ENCODE measurements around the gene GSK3A. TPM values are rescaled to one million over a fixed set of nuclear protein-coding genes. Genes with fewer than 3 reads are reported as not detected.

Gene GSK3A
- total RNA-seq, 1 donor from 2014 or later, result 54.4 TPM

DNA sequence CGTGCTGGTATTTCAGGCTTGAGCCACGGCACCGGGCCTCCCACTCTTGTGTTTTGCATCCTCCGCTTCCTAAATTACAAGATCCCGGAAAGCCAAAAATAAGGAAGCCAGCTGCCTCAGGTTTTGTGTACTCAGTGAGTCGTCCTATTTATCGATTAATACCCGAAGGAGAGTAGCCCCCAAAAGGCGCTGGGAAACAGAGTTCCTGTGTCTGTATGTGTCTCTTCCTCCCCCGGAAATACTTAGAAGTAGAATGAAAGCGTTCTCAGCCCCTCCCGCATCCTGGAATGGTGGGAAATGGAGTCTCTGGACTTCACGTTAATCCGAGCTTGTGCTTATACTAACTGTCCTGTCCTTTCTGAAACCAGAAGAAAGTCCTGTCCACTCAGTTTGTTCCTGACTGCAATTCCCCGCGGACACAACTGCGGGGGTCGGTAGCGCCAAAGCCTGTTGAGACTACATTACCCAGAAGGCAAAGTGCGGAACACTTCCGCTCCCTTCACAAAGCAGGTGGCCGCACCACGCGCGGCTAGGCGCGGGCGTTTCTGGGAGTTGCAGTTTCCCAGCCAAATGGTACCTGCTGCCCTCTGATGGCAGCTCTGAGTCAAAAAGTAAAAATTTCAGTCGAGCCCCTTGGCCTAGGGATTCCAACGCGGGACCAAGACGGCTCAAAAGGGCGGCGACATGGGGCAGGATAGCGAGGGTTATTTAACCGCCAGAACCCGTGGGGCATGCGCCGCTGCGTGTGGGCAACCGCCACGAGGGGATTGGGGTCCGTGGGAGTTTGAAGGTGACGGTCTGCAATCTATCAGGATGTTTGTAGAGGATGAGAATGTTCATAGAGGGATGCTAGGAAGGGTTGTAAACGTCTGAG, 2.2 kb upstream of the GSK3A start:
- peak; percentile 92 for DNase-seq (ENCODE audit: low spot score)
- peak overlapping the region; percentile 99 for H3K27ac Mint-ChIP-seq (ENCODE audit: unreplicated experiment)
- no peaks in the 10 kb centered on the region for H3K9me3 Mint-ChIP-seq (ENCODE audit: unreplicated experiment)
- TF ChIP-seq, protein P1, sequence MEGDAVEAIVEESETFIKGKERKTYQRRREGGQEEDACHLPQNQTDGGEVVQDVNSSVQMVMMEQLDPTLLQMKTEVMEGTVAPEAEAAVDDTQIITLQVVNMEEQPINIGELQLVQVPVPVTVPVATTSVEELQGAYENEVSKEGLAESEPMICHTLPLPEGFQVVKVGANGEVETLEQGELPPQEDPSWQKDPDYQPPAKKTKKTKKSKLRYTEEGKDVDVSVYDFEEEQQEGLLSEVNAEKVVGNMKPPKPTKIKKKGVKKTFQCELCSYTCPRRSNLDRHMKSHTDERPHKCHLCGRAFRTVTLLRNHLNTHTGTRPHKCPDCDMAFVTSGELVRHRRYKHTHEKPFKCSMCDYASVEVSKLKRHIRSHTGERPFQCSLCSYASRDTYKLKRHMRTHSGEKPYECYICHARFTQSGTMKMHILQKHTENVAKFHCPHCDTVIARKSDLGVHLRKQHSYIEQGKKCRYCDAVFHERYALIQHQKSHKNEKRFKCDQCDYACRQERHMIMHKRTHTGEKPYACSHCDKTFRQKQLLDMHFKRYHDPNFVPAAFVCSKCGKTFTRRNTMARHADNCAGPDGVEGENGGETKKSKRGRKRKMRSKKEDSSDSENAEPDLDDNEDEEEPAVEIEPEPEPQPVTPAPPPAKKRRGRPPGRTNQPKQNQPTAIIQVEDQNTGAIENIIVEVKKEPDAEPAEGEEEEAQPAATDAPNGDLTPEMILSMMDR (IDR thresholded peaks at IDR 0.05; ENCODE audit: unreplicated experiment), result peak; percentile 15
- peaks cover 10% of the 10 kb centered on the region for H3K36me3 Mint-ChIP-seq (ENCODE audit: low read depth, unreplicated experiment)
- H3K4me3 Mint-ChIP-seq (ENCODE audit: unreplicated experiment), result peak overlapping the region; percentile 94
- H3K4me1 Mint-ChIP-seq (ENCODE audit: unreplicated experiment), result peaks cover 52% of the 10 kb centered on the region
- H3K27me3 Mint-ChIP-seq (ENCODE audit: unreplicated experiment), result peaks cover 24% of the 10 kb centered on the region

DNA sequence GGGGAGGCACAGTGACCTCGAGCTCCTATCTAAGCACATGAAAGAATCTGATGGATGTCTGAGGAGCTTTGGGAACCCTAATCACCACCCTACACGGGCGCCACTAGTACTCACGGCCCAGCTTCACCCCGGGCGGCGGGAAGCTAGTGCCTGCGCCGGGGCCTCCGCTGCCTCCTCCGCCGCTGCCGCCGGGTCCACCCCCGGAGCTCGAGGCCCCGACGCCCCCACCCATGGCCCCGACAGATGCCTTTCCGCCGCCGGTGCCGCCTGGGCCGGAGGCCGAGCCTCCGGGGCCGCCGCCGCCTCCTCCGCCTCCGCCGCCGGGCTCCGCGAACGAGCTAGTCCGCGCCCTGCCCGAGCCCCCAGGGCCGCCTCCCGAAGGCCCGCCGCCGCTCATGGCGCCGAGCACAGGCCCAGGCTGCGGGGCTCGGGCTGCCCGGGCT, 312 bp downstream of the GSK3A start:
- DNase-seq (ENCODE audit: low spot score), result no peak
- Mint-ChIP-seq H3K9me3 (ENCODE audit: unreplicated experiment) (no peaks in the 10 kb centered on the region), H3K36me3 (ENCODE audit: low read depth, unreplicated experiment) (peaks cover 10% of the 10 kb centered on the region), H3K4me1 (ENCODE audit: unreplicated experiment) (peaks cover 52% of the 10 kb centered on the region), H3K27ac (ENCODE audit: unreplicated experiment) (peak overlapping the region; percentile 64), H3K4me3 (ENCODE audit: unreplicated experiment) (peak overlapping the region; percentile 93), H3K27me3 (ENCODE audit: unreplicated experiment) (peaks cover 24% of the 10 kb centered on the region)
- TF ChIP-seq, protein P1 (IDR thresholded peaks at IDR 0.05; ENCODE audit: unreplicated experiment), result no peak

DNA sequence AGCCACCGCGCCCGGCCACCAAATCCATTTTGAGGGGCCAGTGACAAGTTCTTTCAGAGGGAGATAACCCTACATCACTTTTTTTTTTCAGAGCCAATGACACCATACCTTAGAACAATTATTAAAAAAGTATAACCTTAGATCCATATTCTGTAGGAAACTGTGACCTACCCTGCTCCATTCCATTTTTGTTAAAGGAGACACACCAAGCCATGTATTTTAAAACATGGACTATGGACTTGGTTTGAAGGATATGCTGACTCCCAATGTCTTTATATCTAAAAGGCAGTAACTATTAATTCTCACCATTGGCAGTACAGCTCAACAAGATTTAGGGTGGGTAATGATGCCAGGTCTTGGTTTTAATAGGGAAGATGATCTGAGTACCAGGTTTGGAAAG, 1.1 kb downstream of the GSK3A start:
- TF ChIP-seq, protein P1 (IDR thresholded peaks at IDR 0.05; ENCODE audit: unreplicated experiment), result no peak
- Mint-ChIP-seq H3K4me1 (ENCODE audit: unreplicated experiment) (peaks cover 45% of the 10 kb centered on the region), H3K9me3 (ENCODE audit: unreplicated experiment) (no peaks in the 10 kb centered on the region), H3K36me3 (ENCODE audit: low read depth, unreplicated experiment) (peaks cover 18% of the 10 kb centered on the region), H3K4me3 (ENCODE audit: unreplicated experiment) (peak overlapping the region; percentile 93), H3K27ac (ENCODE audit: unreplicated experiment) (peak overlapping the region; percentile 64), H3K27me3 (ENCODE audit: unreplicated experiment) (peaks cover 22% of the 10 kb centered on the region)
- DNase-seq (ENCODE audit: low spot score), result no peak

DNA sequence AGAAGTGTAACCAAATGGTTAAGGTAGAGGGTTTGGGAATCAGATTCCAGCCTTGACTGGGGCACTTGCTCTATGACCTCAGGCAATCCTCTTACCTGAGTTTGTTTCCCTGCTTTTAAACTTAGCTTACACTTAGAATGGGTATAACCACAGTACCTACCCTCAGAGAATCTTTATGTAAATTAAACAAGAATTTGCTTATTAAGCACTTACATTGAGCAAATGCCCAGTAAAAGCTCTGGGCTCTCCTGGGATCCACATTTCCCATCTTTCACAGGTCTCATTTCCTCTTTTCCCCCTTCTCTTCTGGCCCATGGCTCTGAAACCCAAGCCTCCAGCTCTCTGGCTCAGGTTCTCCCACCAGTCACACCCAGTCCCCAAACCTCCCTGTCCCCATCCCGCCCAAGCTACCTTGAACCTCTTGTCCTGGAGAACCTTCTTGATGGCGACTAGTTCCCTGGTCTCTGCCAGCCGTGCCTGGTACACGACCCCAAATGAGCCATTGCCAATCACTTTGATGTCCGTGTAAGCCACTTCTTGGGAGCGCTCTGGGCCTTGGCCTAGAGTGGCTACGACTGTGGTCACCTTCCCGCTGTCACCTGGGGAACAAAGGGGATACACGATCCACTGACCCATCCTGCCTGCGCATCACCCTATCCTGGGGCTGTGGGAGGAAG, 2.7 kb downstream of the GSK3A start:
- peaks cover 21% of the 10 kb centered on the region for H3K36me3 Mint-ChIP-seq (ENCODE audit: low read depth, unreplicated experiment)
- H3K4me3 Mint-ChIP-seq (ENCODE audit: unreplicated experiment), result peak overlapping the region; percentile 69
- TF ChIP-seq, protein P1 (IDR thresholded peaks at IDR 0.05; ENCODE audit: unreplicated experiment), result no peak

More for the DNA sequence above, 2.7 kb downstream of the GSK3A start:
- Mint-ChIP-seq H3K27ac (ENCODE audit: unreplicated experiment) (no peak overlapping the region), H3K9me3 (ENCODE audit: unreplicated experiment) (no peaks in the 10 kb centered on the region), H3K4me1 (ENCODE audit: unreplicated experiment) (peaks cover 37% of the 10 kb centered on the region), H3K27me3 (ENCODE audit: unreplicated experiment) (peaks cover 19% of the 10 kb centered on the region)
- no peak for DNase-seq (ENCODE audit: low spot score)
